ENCODE measurements around the gene NBPF3. TPM values are rescaled to one million over a fixed set of nuclear protein-coding genes. Genes with fewer than 3 reads are reported as not detected.

Gene NBPF3
- total and polyA plus RNA-seq, 2 donors (not counting 3 experiments of a cell fraction or from before 2014, with no cell fraction given) = 3.3 to 6.5 TPM

- no peak overlapping the region for H3K27ac ChIP-seq (ENCODE audit: insufficient read depth, low read depth, low read length)
- H3K79me2 ChIP-seq (ENCODE audit: control insufficient read depth, insufficient read depth, low read length) = no peaks in the 10 kb centered on the region
- TF ChIP-seq MYC (IDR thresholded peaks at IDR 0.05; ENCODE audit: low read depth, low read length) (no peak), EZH2 (IDR thresholded peaks at IDR 0.05; ENCODE audit: borderline replicate concordance, low read depth, low read length, severe bottlenecking) (no peak), FOS (IDR thresholded peaks at IDR 0.05; ENCODE audit: borderline replicate concordance, insufficient read depth, low read length) (no peak), POLR2A (IDR thresholded peaks at IDR 0.05; ENCODE audit: low read depth, low read length) (no peak), JUN (IDR thresholded peaks at IDR 0.05; ENCODE audit: borderline replicate concordance, insufficient read depth, insufficient read length, low read depth) (no peak), GATA2 (IDR thresholded peaks at IDR 0.05; ENCODE audit: insufficient read depth, insufficient read length, low read depth, low read length) (no peak), POLR2AphosphoS5 (IDR thresholded peaks at IDR 0.05; ENCODE audit: insufficient read depth, low read depth, low read length) (no peak)
- TF ChIP-seq, protein P1, sequence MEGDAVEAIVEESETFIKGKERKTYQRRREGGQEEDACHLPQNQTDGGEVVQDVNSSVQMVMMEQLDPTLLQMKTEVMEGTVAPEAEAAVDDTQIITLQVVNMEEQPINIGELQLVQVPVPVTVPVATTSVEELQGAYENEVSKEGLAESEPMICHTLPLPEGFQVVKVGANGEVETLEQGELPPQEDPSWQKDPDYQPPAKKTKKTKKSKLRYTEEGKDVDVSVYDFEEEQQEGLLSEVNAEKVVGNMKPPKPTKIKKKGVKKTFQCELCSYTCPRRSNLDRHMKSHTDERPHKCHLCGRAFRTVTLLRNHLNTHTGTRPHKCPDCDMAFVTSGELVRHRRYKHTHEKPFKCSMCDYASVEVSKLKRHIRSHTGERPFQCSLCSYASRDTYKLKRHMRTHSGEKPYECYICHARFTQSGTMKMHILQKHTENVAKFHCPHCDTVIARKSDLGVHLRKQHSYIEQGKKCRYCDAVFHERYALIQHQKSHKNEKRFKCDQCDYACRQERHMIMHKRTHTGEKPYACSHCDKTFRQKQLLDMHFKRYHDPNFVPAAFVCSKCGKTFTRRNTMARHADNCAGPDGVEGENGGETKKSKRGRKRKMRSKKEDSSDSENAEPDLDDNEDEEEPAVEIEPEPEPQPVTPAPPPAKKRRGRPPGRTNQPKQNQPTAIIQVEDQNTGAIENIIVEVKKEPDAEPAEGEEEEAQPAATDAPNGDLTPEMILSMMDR (IDR thresholded peaks at IDR 0.05; ENCODE audit: extremely low read depth in 1 of 2, insufficient read depth in 1 of 2, low read depth in 1 of 2, low read length in 2 of 2) = no peak
- DNase-seq (ENCODE audit: low read depth, low spot score) (no peak), FAIRE-seq (no peak)
- H2AFZ ChIP-seq (ENCODE audit: low read depth, low read length) = no peak overlapping the region
- BruUV-seq (replicated peaks) = no TSS peak
- no peak overlapping the region for H3K4me2 ChIP-seq (ENCODE audit: insufficient read depth, low read length)
- no peak overlapping the region for H3K9ac ChIP-seq (replicated peaks; ENCODE audit: extremely low read depth, insufficient read depth, low read length)
- H3K36me3 ChIP-seq (ENCODE audit: control insufficient read depth in 2 of 2, extremely low read depth in 1 of 2, insufficient read depth in 2 of 2, low read length in 2 of 2) = no peaks in the 10 kb centered on the region
- ChIA-PET CTCF (interaction anchor here (1.2 to 1.4 kb wide), 2 partner anchors 13 kb away, joined by 3 read pairs; no protein-coding TSS in a partner anchor), POLR2A (no interaction called here)
- H3K27me3 ChIP-seq (ENCODE audit: control insufficient read depth in 2 of 2, insufficient read depth in 2 of 2, low read length in 2 of 2) = peaks cover 0 to under 1% of the 10 kb centered on the region in 2 experiments
- H4K20me1 ChIP-seq (replicated peaks; ENCODE audit: control insufficient read depth, extremely low read depth, insufficient read depth, low read length) = no peaks in the 10 kb centered on the region
- dilution Hi-C loops (cut with MboI; ENCODE audit: extremely low pct_ligation_motif_present, low sequenced_read_pairs) (no loop called here), intact Hi-C loops (cut with micrococcal nuclease) (no loop called here)
- no peak overlapping the region for H3K4me3 ChIP-seq (replicated peaks in 1 of 3; ENCODE audit: insufficient read depth in 1 of 3, low read depth in 1 of 3, low read length in 3 of 3)
- H3K9me3 ChIP-seq (replicated peaks; ENCODE audit: control insufficient read depth, insufficient read depth, low read length) = no peaks in the 10 kb centered on the region
- H3K4me1 ChIP-seq (ENCODE audit: control insufficient read depth, extremely low read depth, insufficient read depth, low read length) = no peaks in the 10 kb centered on the region
- no peaks in the 10 kb centered on the region for H3K9me1 ChIP-seq (replicated peaks; ENCODE audit: control insufficient read depth, extremely low read depth, insufficient read depth, low read length)
Observed at GRCh38 chr1:21524686-21525339, 84.9 kb downstream of the NBPF3 start.
